Loucy (cell line): ENCODE data around the gene ADRM1.

ENCODE experiments used
- EZH2phosphoT487 ChIP-seq: fragments of 200-600 bp; IDR thresholded peaks from 2 replicates; pipeline ENCODE4 v1.6.1; 2018; ENCODE audit warnings: antibody characterized with exemption, mild to moderate bottlenecking, moderate library complexity, borderline replicate concordance
- TF ChIP-seq, protein P1 (sequence below): fragments of 200-600 bp; sonication (generic); conservative IDR thresholded peaks from 2 replicates; pipeline ENCODE4 v1.5.1; 2014; ENCODE audit warnings: mild to moderate bottlenecking, antibody characterized with exemption, low read length

DNA sequence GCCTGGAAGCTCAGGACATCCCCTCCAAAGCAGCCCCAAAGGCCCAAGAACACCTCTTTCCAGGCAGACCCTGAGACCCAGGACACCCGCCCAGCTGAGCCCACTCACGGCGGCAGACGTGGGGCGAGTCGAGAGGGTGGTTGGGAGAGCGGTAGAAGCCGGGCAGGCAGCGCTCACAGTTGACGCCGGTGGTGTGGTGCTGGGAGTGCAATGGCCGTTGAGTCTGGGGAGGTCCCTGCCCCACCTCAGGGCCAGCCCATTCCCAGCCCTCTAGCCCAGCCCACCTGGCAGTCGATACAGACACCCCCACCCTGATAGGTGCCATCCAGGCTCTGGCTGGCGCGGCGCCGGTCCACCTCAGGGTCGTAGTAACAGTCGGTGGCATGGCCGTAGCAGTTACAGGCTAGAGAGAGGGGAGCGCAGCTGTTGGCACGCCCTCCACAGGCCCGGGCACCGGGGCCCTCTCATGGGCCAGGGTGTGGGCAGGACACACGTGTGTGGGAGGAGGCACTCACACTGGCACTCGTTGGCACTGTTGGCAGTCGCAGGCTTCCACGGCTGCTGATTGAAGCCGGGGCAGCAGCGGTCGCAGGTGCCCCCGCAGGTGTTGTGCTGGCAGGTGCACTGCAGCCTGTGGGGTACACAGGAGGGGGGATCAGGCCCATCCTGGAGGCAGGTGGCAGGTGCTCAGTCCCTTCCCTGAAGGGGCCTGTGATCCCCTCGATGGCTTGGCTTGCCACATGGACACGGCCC is 43.8 kb downstream of the ADRM1 start:
- TF ChIP-seq, protein P1, sequence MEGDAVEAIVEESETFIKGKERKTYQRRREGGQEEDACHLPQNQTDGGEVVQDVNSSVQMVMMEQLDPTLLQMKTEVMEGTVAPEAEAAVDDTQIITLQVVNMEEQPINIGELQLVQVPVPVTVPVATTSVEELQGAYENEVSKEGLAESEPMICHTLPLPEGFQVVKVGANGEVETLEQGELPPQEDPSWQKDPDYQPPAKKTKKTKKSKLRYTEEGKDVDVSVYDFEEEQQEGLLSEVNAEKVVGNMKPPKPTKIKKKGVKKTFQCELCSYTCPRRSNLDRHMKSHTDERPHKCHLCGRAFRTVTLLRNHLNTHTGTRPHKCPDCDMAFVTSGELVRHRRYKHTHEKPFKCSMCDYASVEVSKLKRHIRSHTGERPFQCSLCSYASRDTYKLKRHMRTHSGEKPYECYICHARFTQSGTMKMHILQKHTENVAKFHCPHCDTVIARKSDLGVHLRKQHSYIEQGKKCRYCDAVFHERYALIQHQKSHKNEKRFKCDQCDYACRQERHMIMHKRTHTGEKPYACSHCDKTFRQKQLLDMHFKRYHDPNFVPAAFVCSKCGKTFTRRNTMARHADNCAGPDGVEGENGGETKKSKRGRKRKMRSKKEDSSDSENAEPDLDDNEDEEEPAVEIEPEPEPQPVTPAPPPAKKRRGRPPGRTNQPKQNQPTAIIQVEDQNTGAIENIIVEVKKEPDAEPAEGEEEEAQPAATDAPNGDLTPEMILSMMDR, result no peak
- TF ChIP-seq EZH2phosphoT487, result no peak
